ENCODE measurements around the gene USP8. TPM values are rescaled to one million over a fixed set of nuclear protein-coding genes. Genes with fewer than 3 reads are reported as not detected.
"Not testable (repeated sequence)": the region's sequence is repeated elsewhere in the genome, so short reads cannot be mapped to it uniquely, and the experiment has no call there.

Gene USP8
- total RNA-seq, 1 experiment from 2014 or later: 48.5 TPM

GRCh38 chr15:50416890-50417289 is 7.3 kb upstream of the USP8 start:
- DNase-seq (ENCODE audit: low spot score): no peak
- Histone ChIP-seq H3K4me3 (ENCODE audit: low read depth, low read length, poor library complexity, severe bottlenecking) (no peak overlapping the region), H3K36me3 (ENCODE audit: insufficient read depth, low read length, poor library complexity, severe bottlenecking) (no peaks in the 10 kb centered on the region), H3K27me3 (replicated peaks; ENCODE audit: insufficient read depth, low read depth, low read length, poor library complexity) (no peaks in the 10 kb centered on the region), H3K27ac (ENCODE audit: low read depth, low read length, poor library complexity, severe bottlenecking) (no peak overlapping the region), H3K4me1 (ENCODE audit: insufficient read depth, low read length, poor library complexity, severe bottlenecking) (peaks cover 6% of the 10 kb centered on the region), H3K9me3 (ENCODE audit: low read depth, low read length, poor library complexity, severe bottlenecking) (no peaks in the 10 kb centered on the region)
- BruUV-seq (replicated peaks): no TSS peak
- POLR2A ChIA-PET (ENCODE audit: low non-redundant PET): no interaction called here
- CTCF ChIA-PET: no interaction called here
- no peak for TF ChIP-seq EZH2 (IDR thresholded peaks at IDR 0.05; ENCODE audit: borderline replicate concordance, low read depth, low read length, poor library complexity, severe bottlenecking)
- intact Hi-C loops (cut with micrococcal nuclease; ENCODE audit: unreplicated experiment): no loop called here

- Histone ChIP-seq H3K4me3 (ENCODE audit: low read depth, low read length, poor library complexity, severe bottlenecking) (no peak overlapping the region), H3K36me3 (ENCODE audit: insufficient read depth, low read length, poor library complexity, severe bottlenecking) (no peaks in the 10 kb centered on the region), H3K9me3 (ENCODE audit: low read depth, low read length, poor library complexity, severe bottlenecking) (no peaks in the 10 kb centered on the region), H3K27ac (ENCODE audit: low read depth, low read length, poor library complexity, severe bottlenecking) (no peak overlapping the region), H3K4me1 (ENCODE audit: insufficient read depth, low read length, poor library complexity, severe bottlenecking) (peaks cover 6% of the 10 kb centered on the region), H3K27me3 (replicated peaks; ENCODE audit: insufficient read depth, low read depth, low read length, poor library complexity) (no peaks in the 10 kb centered on the region)
- no TSS peak for BruUV-seq (replicated peaks)
- intact Hi-C loops (cut with micrococcal nuclease; ENCODE audit: unreplicated experiment): no loop called here
- ChIA-PET POLR2A (ENCODE audit: low non-redundant PET) (no interaction called here), CTCF (no interaction called here)
- TF ChIP-seq CTCF (conservative IDR thresholded peaks at IDR 0.05; ENCODE audit: low read depth, low read length): no peak
- peak; percentile 41 for DNase-seq (ENCODE audit: low spot score)
These were observed 6.1 kb upstream of the USP8 start for GRCh38 chr15:50418041-50418583.

- no TSS peak for BruUV-seq (replicated peaks)
- POLR2A ChIA-PET (ENCODE audit: low non-redundant PET): interaction anchor here (0.6 kb wide), 2 partner anchors 31 to 305 kb away, joined by 8 read pairs; no protein-coding TSS in a partner anchor
- peak overlapping the region; percentile 84 for H3K27ac ChIP-seq (ENCODE audit: low read depth, low read length, poor library complexity, severe bottlenecking)
These were observed 1.0 kb downstream of the USP8 start for GRCh38 chr15:50425219-50425618.

GRCh38 chr15:50425678-50426246 is 1.6 kb downstream of the USP8 start:
- DNase-seq (ENCODE audit: low spot score); H3K27ac ChIP-seq (ENCODE audit: low read depth, low read length, poor library complexity, severe bottlenecking); CTCF ChIA-PET; H3K27me3 ChIP-seq (replicated peaks; ENCODE audit: insufficient read depth, low read depth, low read length, poor library complexity); intact Hi-C loops (cut with micrococcal nuclease; ENCODE audit: unreplicated experiment); H3K4me1 ChIP-seq (ENCODE audit: insufficient read depth, low read length, poor library complexity, severe bottlenecking); POLR2A ChIA-PET (ENCODE audit: low non-redundant PET); H3K9me3 ChIP-seq (ENCODE audit: low read depth, low read length, poor library complexity, severe bottlenecking); H3K36me3 ChIP-seq (ENCODE audit: insufficient read depth, low read length, poor library complexity, severe bottlenecking); BruUV-seq (replicated peaks): not testable (repeated sequence)
- peak overlapping the region; percentile 73 for H3K4me3 ChIP-seq (ENCODE audit: low read depth, low read length, poor library complexity, severe bottlenecking)

More at GRCh38 chr15:50425219-50425618, 1.0 kb downstream of the USP8 start:
- Histone ChIP-seq H3K4me3 (ENCODE audit: low read depth, low read length, poor library complexity, severe bottlenecking) (peak overlapping the region; percentile 73), H3K36me3 (ENCODE audit: insufficient read depth, low read length, poor library complexity, severe bottlenecking) (no peaks in the 10 kb centered on the region), H3K4me1 (ENCODE audit: insufficient read depth, low read length, poor library complexity, severe bottlenecking) (no peaks in the 10 kb centered on the region), H3K9me3 (ENCODE audit: low read depth, low read length, poor library complexity, severe bottlenecking) (no peaks in the 10 kb centered on the region), H3K27me3 (replicated peaks; ENCODE audit: insufficient read depth, low read depth, low read length, poor library complexity) (no peaks in the 10 kb centered on the region)
- no peak for DNase-seq (ENCODE audit: low spot score)
- intact Hi-C loops (cut with micrococcal nuclease; ENCODE audit: unreplicated experiment): no loop called here
- CTCF ChIA-PET: interaction anchor here (0.6 kb wide), 2 partner anchors 45 to 109 kb away, joined by 3 to 5 read pairs; no protein-coding TSS in a partner anchor
- no peak for TF ChIP-seq CTCF (conservative IDR thresholded peaks at IDR 0.05; ENCODE audit: low read depth, low read length)
- TF ChIP-seq EZH2 (IDR thresholded peaks at IDR 0.05; ENCODE audit: borderline replicate concordance, low read depth, low read length, poor library complexity, severe bottlenecking): no peak

All from A673 (cell line).